ELF-1 (cell line): Measurements from ENCODE around the gene TBC1D4.
"Not testable (repeated sequence)": the region's sequence is repeated elsewhere in the genome, so short reads cannot be mapped to it uniquely, and the experiment has no call there.

Experiments used
- DNase-seq: peaks from one replicate; pipeline ENCODE4 v3.0.0-alpha.2; 2016; ENCODE audit warnings: low read depth, low spot score

Gene TBC1D4

GRCh38 chr13:75454497-75454896, 27.5 kb downstream of the TBC1D4 start:
- no peak for DNase-seq

GRCh38 chr13:75452564-75452963, 29.4 kb downstream of the TBC1D4 start:
- no peak for DNase-seq

- no peak for DNase-seq
Observed at GRCh38 chr13:75447493-75447892, 34.5 kb downstream of the TBC1D4 start.

- no peak for DNase-seq
Observed at GRCh38 chr13:75446874-75447273, 35.1 kb downstream of the TBC1D4 start.

- DNase-seq, result no peak
Observed at GRCh38 chr13:75445717-75446499, 36.1 kb downstream of the TBC1D4 start.

- no peak for DNase-seq
Observed at GRCh38 chr13:75444016-75444415, 38.0 kb downstream of the TBC1D4 start.

GRCh38 chr13:75443356-75443958, 38.5 kb downstream of the TBC1D4 start:
- no peak for DNase-seq

- DNase-seq, result no peak
Observed at GRCh38 chr13:75442736-75443234, 39.2 kb downstream of the TBC1D4 start.

- DNase-seq, result no peak
Observed at GRCh38 chr13:75440100-75440499, 41.9 kb downstream of the TBC1D4 start.

- DNase-seq, result no peak
Observed at GRCh38 chr13:75437582-75438318, 44.2 kb downstream of the TBC1D4 start.

GRCh38 chr13:75434126-75434525, 47.8 kb downstream of the TBC1D4 start:
- not testable (repeated sequence) for DNase-seq

- DNase-seq, result no peak
Observed at GRCh38 chr13:75432811-75433244, 49.1 kb downstream of the TBC1D4 start.

- no peak for DNase-seq
Observed at GRCh38 chr13:75432045-75432444, 49.9 kb downstream of the TBC1D4 start.

GRCh38 chr13:75430436-75431209, 51.3 kb downstream of the TBC1D4 start:
- DNase-seq, result no peak

GRCh38 chr13:75426421-75426820, 55.5 kb downstream of the TBC1D4 start:
- DNase-seq, result no peak

- no peak for DNase-seq
Observed at GRCh38 chr13:75425216-75426009, 56.6 kb downstream of the TBC1D4 start.

GRCh38 chr13:75423946-75424345, 58.0 kb downstream of the TBC1D4 start:
- no peak for DNase-seq

- DNase-seq, result no peak
Observed at GRCh38 chr13:75422028-75422427, 59.9 kb downstream of the TBC1D4 start.

GRCh38 chr13:75421133-75421532, 60.8 kb downstream of the TBC1D4 start:
- DNase-seq, result no peak

GRCh38 chr13:75419656-75420055, 62.3 kb downstream of the TBC1D4 start:
- DNase-seq, result no peak

GRCh38 chr13:75418997-75419396, 63.0 kb downstream of the TBC1D4 start:
- no peak for DNase-seq
